GM12801 (cell line): ENCODE results near the gene TPST2.

Experiments used
- TF ChIP-seq, protein P1 (sequence below): IDR thresholded peaks from one replicate; pipeline ENCODE4 v1.5.1; 2011; ENCODE audit warnings: control low read depth; ENCODE audit not compliant: insufficient read length; ENCODE audit errors: extremely low read depth

TPST2 gene

DNA sequence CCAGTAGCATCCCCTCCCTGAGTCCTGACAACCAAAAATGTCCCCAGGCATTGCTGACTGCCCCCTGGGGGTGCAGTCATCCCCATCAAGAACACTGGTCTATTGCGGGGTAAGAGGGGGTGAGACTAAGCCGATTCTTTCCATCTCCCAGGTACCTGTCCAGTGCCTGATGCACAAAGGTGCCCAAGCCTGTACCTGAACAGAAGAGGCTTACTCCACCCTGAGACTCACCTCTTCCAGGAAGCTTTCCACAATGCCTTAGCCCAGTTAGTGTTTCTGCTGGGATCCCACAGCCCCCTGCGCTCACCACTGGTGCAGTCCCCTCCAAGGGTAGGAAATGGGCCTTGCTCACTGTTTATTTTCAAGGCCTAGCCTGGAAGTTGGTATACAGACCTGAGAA lies 22.9 kb downstream of the TPST2 start:
- TF ChIP-seq, protein P1, sequence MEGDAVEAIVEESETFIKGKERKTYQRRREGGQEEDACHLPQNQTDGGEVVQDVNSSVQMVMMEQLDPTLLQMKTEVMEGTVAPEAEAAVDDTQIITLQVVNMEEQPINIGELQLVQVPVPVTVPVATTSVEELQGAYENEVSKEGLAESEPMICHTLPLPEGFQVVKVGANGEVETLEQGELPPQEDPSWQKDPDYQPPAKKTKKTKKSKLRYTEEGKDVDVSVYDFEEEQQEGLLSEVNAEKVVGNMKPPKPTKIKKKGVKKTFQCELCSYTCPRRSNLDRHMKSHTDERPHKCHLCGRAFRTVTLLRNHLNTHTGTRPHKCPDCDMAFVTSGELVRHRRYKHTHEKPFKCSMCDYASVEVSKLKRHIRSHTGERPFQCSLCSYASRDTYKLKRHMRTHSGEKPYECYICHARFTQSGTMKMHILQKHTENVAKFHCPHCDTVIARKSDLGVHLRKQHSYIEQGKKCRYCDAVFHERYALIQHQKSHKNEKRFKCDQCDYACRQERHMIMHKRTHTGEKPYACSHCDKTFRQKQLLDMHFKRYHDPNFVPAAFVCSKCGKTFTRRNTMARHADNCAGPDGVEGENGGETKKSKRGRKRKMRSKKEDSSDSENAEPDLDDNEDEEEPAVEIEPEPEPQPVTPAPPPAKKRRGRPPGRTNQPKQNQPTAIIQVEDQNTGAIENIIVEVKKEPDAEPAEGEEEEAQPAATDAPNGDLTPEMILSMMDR: no peak

DNA sequence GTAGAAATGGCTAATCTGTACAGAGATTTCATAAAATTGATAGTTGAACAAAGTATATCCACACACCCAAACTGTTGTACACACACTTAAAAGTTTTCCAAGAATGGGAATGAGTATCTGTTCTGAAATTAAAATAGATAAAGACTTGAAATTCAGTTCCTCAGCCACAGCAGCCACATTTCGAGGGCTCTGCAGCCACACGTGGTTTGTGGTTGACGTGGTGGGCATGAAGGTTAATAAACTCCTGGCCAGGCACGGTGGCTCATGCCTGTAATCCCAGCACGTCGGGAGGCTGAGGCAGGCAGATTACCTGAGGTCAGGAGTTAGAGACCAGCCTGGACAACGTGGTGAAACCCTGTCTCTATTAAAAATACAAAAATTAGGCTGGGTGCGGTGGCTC lies 24.0 kb downstream of the TPST2 start:
- TF ChIP-seq, protein P1: no peak

DNA sequence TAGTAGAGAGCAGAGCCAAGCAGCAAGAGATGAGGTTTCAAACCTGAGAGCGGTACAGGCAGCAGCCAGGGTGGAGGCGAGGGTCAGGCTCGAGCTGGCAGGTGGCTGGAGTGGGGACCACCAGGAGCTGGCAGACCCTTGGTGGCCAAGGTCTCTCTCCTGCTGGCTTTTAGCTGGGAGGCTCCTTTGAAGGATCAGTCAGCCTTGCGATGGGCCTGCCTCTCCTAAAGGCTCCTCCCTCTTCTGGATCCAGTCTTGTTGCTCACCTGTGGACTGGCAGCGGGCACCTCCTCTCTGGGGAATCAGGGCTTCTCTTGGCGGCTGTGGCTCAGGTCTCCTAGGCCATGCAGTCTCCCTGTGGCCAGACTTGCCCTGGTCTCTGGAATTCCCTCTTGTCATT lies 24.8 kb downstream of the TPST2 start:
- TF ChIP-seq, protein P1: no peak

DNA sequence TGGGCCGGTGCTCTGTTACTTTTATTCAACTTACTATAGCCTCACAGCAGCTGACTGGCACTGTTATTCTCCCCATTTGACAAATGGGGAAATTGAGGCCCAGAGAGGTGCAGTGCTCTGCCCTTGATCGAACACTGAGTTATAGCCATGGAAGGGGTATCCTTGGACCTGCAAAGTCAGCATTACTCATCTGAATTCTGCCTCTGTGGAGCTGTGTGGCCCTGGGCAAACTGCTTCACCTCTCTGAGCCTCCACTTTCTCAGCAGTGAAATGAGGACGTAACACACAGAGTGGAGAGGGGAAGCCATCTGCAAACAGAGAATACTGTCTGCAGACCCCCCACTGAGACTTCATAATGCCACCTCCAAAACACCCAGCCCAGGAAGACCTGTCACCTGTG lies 25.3 kb downstream of the TPST2 start:
- TF ChIP-seq, protein P1: no peak

DNA sequence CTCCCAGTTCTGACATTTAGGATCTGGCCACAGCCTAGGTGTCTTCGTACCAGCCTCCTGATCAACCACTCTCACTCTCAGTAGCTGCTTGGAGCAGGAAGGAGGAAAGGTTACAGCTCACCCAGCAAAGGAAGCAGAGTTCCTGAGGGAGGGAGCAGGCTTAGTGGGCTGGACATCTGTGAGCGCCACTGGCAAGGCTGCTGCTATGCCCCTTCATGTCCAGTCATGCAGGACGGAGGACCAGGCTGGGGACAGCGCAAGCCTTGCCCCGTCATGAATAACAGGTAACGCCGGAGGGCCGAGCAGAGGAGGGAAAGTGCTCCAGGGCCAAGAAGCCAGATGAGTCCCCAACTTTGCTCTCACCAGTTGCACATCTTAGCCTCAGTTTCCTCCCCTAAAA lies 25.8 kb downstream of the TPST2 start:
- TF ChIP-seq, protein P1: no peak

DNA sequence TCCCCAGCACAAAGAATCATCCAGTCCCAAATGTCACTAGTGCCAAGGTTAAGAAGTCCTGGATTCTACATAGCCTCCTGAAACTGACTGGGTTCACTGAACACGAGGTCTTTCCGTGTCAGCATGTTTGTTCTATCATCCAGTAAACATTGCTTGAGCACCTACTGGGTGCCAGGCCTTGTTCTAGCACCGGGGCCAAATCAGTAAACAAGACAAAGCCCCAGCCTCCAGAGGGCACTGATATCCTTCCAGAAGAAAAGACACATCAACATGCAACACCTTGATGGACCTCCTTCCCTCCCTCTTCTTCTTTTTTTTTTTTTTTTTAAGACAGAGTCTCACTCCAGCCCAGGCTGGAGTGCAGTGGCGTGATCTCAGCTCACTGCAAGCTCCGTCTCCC lies 26.9 kb downstream of the TPST2 start:
- TF ChIP-seq, protein P1: no peak

DNA sequence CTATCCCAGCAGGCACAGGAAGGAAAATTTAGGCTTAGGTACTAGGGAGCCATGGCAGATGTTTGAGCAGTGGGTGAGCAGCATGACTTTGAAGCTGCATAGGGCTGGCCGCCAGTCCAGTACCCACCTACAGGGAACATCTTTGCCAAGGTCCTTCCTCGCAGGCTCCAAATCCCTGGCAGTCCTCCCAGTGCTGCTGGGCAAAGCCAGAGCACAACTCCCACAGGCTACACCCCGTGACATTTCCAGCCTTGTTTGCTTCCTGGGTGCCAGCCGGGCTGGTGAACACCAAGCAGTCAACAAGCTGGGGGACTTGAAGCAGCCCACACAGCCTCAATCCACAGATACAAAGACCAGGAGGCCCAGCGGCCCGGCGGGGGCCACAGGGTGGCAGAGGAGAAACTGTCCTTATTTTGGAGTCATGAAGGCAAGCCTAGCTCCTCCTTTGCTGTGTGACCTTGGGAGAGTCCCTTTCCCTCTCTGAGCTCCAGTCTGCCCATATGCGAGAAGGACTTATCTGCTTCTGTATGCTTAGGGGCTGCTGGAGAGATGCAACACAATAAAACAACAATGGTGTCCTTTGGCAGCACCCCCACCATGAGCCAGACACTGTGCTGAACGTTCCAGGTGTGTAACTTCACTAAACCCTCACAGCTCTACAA lies 28.0 kb downstream of the TPST2 start:
- TF ChIP-seq, protein P1: no peak

DNA sequence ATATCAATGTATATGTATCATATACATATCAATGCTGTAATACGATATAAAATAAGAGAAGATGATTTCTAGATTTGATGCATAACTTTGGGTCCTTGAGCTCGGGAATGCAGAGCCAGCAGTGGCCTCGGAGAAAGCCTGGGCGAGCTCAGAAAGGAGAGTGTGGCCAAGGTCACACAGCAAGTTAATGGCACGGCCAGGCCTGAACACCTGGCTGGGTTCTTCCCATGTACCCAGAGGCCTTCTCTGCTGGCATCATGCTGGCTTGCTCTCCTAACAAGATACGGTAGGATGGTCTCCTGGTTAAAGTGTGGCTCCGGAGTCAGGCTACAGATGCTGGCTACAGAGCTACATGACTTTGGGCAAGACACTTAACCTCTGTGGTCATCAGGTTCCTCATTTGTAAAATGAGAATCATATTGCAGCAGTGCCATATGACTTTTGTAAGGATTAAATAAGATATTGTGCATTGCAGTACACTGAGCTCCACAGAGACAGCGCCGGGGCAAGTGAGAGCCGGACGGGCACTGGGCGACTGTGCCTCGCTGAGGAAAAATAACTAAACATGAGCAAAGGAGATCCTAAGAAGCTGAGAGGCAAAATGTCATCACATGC lies 29.9 kb downstream of the TPST2 start:
- TF ChIP-seq, protein P1: no peak
